ENCODE results near the gene AP3D1.

The AP3D1 gene

DNA sequence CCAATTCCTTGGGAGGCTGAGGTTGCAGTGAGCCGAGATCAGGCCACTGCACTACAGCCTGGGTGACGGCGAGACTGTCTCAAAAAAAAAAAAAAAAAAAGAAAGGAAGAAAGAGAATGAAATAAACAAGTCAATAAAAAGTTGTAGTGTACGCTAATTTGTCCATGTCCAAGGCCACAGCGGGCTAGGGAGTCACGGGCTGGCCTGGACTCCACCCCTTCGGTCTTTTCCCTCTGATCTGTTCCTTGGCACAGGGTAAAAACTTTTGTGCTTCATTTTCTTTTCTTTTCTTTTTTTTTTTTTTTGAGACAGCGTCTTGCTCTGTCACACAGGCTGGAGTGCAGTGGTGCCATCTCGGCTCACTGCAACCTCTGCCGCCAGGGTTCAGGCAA, 80.9 kb downstream of the AP3D1 start:
- H3K4me3 ChIP-seq (ENCODE audit: low read depth in 1 of 2, low read length in 1 of 2), result no peak overlapping the region
- peak overlapping the region; percentile 82 for H3K27ac ChIP-seq
- peaks cover 69% of the 10 kb centered on the region for H3K36me3 ChIP-seq
- peaks cover 45 to 47% of the 10 kb centered on the region in 2 experiments for H3K4me1 ChIP-seq (ENCODE audit: control insufficient read depth in 1 of 2, insufficient read depth in 1 of 2, low read depth in 1 of 2, low read length in 1 of 2)
- no peaks in the 10 kb centered on the region for H3K9me3 ChIP-seq
- no peaks in the 10 kb centered on the region for H3K27me3 ChIP-seq
- TF ChIP-seq, protein P1, sequence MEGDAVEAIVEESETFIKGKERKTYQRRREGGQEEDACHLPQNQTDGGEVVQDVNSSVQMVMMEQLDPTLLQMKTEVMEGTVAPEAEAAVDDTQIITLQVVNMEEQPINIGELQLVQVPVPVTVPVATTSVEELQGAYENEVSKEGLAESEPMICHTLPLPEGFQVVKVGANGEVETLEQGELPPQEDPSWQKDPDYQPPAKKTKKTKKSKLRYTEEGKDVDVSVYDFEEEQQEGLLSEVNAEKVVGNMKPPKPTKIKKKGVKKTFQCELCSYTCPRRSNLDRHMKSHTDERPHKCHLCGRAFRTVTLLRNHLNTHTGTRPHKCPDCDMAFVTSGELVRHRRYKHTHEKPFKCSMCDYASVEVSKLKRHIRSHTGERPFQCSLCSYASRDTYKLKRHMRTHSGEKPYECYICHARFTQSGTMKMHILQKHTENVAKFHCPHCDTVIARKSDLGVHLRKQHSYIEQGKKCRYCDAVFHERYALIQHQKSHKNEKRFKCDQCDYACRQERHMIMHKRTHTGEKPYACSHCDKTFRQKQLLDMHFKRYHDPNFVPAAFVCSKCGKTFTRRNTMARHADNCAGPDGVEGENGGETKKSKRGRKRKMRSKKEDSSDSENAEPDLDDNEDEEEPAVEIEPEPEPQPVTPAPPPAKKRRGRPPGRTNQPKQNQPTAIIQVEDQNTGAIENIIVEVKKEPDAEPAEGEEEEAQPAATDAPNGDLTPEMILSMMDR (IDR thresholded peaks at IDR 0.05), result no peak

DNA sequence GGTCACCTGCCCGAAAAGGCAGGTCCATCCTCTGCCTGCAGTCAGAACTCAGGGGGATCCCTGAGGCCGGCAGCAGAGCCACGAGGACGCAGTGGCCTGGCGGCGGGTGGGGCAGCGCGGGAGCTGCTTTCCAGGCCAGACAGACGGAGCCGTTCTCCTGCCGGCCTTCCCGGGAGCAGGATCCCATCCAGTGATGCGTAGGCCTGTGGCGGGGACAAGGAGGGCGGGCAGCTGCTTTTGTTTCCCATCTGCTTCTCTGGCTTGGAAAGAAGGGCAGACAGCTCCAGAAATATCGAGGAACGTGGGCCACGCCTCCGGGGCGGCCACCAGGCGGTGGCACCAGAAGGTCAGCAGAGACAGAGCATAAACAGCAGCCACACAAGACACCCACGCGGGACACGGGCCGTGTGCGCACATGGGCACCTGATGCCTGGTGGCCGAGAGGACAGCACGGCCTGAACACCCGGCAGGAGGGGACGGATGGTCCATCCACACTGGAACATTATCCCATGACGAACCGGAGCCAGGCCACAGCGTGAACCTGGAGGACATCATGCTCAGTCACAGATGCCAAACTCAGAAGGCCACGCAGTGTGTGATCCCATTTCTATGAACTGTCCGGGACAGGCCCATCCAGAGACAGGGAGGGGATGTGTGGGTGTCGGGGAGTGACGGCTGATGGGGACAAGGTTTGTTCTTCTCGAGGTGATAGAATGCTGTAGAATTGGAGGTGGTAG, 86.4 kb downstream of the AP3D1 start:
- Histone ChIP-seq H3K27me3 (no peaks in the 10 kb centered on the region), H3K4me3 (ENCODE audit: low read depth in 1 of 2, low read length in 1 of 2) (no peak overlapping the region), H3K9me3 (no peaks in the 10 kb centered on the region), H3K4me1 (ENCODE audit: control insufficient read depth in 1 of 2, insufficient read depth in 1 of 2, low read depth in 1 of 2, low read length in 1 of 2) (peaks cover 36 to 42% of the 10 kb centered on the region in 2 experiments), H3K36me3 (peaks cover 31% of the 10 kb centered on the region), H3K27ac (peak overlapping the region; percentile 33)
- TF ChIP-seq, protein P1 (IDR thresholded peaks at IDR 0.05), result no peak

DNA sequence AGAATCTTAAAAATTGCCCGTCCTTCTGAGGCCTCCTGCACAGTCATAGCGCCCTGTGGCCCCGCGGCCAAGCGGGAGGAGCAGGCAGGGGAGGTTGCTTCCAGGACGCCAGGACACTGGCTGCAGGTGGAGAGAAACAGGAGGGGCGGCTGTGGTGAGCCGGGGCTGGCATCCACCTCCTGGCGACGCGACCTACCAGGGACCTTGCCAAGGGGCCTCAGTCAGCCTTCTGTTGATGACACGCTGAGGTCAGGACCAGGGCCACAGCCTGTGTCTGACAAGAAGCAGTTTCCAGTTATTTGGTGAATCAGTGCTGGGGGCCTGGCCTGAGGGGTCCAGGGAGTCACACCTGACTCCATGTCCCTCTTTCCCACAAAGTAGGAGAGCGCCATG, 87.0 kb downstream of the AP3D1 start:
- TF ChIP-seq, protein P1 (IDR thresholded peaks at IDR 0.05), result no peak
- Histone ChIP-seq H3K4me3 (ENCODE audit: low read depth in 1 of 2, low read length in 1 of 2) (no peak overlapping the region), H3K36me3 (peaks cover 25% of the 10 kb centered on the region), H3K27ac (no peak overlapping the region), H3K27me3 (no peaks in the 10 kb centered on the region), H3K4me1 (ENCODE audit: control insufficient read depth in 1 of 2, insufficient read depth in 1 of 2, low read depth in 1 of 2, low read length in 1 of 2) (peaks cover 36 to 42% of the 10 kb centered on the region in 2 experiments), H3K9me3 (no peaks in the 10 kb centered on the region)

DNA sequence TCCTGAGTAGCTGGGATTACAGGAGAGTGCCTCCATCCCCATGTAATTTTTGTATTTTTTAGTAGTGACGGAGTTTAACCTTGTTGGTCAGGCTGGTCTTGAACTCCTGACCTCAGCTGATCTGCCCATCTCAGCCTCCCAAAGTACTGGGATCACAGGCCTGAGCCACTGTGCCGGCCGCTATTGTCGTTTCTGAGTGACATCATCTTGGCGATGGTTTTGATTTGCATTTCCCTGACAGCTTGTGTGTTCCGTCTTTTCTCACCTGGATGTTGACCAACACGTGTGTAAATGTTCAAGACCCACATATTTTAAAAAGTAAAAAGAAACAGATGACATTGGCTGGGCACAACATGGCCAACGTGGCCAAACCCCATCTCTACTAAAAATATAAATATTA, 87.5 kb downstream of the AP3D1 start:
- H3K4me1 ChIP-seq (ENCODE audit: control insufficient read depth in 1 of 2, insufficient read depth in 1 of 2, low read depth in 1 of 2, low read length in 1 of 2), result peaks cover 31 to 37% of the 10 kb centered on the region in 2 experiments
- no peaks in the 10 kb centered on the region for H3K27me3 ChIP-seq
- H3K27ac ChIP-seq, result no peak overlapping the region
- no peak overlapping the region for H3K4me3 ChIP-seq (ENCODE audit: low read depth in 1 of 2, low read length in 1 of 2)
- H3K9me3 ChIP-seq, result no peaks in the 10 kb centered on the region
- TF ChIP-seq, protein P1 (IDR thresholded peaks at IDR 0.05), result no peak
- H3K36me3 ChIP-seq, result peaks cover 20% of the 10 kb centered on the region

DNA sequence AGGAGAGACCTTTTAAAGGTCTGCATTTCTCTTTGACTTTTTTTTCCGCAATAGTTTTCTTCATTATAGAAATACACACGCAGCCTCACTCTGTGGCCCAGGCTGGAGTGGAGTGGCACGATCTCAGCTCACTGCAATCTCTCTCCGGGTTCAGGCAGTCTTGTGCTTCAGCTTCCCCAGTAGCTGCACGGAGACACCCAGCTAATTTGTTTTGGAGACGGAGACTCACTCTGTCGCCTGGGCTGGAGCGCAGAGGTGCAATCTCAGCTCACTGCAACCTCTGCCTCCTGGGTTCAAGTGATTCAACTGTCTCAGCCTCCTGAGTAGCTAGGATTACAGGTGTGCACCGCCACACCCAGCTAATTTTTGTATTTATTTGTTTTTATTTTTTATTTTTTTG, 88.6 kb downstream of the AP3D1 start:
- H3K4me3 ChIP-seq (ENCODE audit: low read depth in 1 of 2, low read length in 1 of 2), result no peak overlapping the region
- peaks cover 15% of the 10 kb centered on the region for H3K36me3 ChIP-seq
- no peaks in the 10 kb centered on the region for H3K9me3 ChIP-seq
- H3K27me3 ChIP-seq, result no peaks in the 10 kb centered on the region
- H3K4me1 ChIP-seq (ENCODE audit: control insufficient read depth in 1 of 2, insufficient read depth in 1 of 2, low read depth in 1 of 2, low read length in 1 of 2), result peaks cover 30 to 32% of the 10 kb centered on the region in 2 experiments
- TF ChIP-seq, protein P1 (IDR thresholded peaks at IDR 0.05), result no peak
- peak overlapping the region; percentile 99 for H3K27ac ChIP-seq
